ENCODE results near the gene DNLZ.
A peak's percentile ranks its signal among the peaks of the same experiment; 100 is the strongest.
"Not testable (repeated sequence)": the region's sequence is repeated elsewhere in the genome, so short reads cannot be mapped to it uniquely, and the experiment has no call there.

The DNLZ gene

GRCh38 chr9:136331030-136331429 lies 32.5 kb downstream of the DNLZ start:
- DNase-seq (ENCODE audit: low spot score) = no peak

- DNase-seq (ENCODE audit: low spot score) = no peak
Observed at GRCh38 chr9:136330406-136330990, 33.0 kb downstream of the DNLZ start.

DNA sequence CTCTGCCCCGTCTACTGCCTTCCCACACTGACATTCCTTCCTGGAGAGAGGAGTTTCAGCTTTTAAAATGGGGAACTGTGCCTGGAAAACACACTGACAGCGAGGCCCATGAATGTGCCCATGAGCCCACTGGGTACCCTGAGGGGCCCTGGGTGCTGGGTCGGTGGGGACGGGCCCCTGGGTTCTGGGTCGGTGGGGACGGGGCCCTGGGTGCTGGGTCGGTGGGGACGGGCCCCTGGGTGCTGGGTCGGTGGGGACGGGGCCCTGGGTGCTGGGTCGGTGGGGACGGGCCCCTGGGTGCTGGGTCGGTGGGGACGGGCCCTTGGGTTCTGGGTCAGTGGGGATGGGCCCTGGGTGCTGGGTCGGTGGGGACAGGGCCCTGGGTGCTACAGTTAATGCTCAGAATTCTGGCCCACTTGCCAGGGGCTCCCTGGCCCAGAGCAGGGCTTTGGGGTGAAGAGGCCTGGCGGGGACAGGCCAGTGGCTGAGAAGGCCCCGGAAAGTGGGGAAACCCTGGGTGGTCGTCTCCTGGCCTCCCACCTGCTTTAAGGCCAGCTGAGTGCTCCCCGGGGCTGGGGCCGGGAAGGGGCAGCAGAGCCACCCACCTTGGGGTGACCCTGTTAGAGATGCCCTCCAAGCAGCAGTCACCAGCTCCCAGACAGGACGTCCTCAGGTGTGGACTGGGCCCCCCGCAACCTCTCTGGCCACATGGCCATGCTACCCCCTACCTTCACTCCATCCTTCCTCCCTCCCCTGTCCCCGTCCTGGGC lies 33.7 kb downstream of the DNLZ start:
- DNase-seq (ENCODE audit: low spot score) = no peak

DNA sequence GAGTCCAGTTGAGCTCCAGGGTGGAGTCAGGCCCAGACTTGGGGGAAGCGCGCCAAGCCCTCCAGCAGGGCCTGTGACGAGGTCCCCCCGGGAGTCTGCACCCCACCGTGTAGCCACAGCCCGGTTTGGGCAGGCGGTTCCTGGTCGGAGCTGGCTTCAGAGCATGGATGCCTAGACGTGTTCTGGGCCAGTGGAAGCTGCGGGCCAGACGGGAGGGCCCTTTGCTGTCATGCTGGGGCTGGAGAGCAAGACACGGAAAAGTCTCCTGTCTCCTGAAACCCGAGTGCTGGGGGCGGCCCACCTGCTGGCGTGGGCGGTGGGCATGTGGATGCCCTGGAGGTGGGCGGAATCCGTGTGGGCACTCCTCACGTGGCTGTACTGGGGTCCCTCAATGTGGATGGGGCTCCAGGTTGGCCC lies 34.3 kb downstream of the DNLZ start:
- peak; percentile 47 for DNase-seq (ENCODE audit: low spot score)

DNA sequence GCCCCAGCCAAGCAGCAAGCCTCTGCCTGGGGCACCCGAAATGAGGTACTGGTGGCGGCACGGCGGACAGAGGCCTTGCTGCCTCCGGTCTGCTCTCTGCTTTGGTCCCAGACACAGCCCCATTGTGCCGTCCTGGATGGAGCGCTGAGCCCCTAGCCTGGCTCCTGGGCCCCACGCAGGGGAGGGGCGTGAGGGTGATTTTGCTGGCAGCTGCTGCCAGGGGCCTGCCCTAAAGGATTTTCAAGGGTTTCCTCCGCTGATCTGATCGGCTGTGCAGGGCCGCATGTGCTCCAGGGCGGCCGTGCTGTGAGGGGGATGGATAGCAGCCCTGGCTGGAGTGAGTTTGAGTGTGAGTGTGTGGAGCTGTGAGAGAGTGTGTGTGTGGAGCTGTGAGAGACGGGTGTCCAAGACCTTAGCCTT lies 34.9 kb downstream of the DNLZ start:
- peak; percentile 75 for DNase-seq (ENCODE audit: low spot score)

GRCh38 chr9:136328011-136328621 lies 35.4 kb downstream of the DNLZ start:
- peak; percentile 39 for DNase-seq (ENCODE audit: low spot score)

DNA sequence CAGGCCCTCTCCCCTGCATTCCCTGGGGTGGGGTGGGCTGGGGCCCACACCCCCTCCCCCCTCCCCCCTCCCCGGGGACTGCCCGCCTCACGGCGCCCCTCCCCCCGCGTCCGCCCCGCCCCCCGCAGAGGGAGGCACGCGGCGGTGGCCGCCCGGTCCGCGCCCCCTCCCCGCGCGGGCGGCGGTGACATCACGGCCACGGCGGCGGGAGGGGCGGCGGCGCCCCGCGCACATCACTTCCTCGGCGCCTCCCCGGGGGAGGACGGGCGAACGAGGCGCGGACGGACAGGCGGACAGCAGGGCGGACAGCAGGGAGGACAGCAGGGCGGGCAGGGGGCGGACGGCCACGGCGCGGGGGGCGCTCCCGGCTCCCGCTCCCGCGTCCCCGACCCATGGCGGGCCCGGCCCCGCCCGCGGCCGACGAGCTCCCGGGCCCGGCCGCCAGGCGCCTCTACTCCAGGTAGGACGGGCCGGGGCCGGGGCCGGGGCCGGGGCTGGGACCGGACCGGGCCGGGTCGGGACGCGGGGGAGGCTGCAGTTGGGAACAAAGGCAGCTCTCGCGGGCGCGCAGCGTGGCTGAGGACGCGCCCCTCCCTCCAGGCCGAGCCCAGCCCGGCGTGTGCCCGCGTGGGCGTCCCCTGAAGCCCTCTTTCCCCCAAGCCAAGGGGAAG lies 36.1 kb downstream of the DNLZ start, which contains the start of gene GPSM1:
Gene GPSM1 (plus strand): TSS at position 236 of the 671 bp plus-strand sequence. CDS start 157 bp downstream, at position 393.
- peak; percentile 94 for DNase-seq (ENCODE audit: low spot score)

GRCh38 chr9:136326761-136327303 lies 36.7 kb downstream of the DNLZ start:
- DNase-seq (ENCODE audit: low spot score) = peak; percentile 24

GRCh38 chr9:136326061-136326760 lies 37.3 kb downstream of the DNLZ start:
- DNase-seq (ENCODE audit: low spot score) = peak; percentile 90

DNA sequence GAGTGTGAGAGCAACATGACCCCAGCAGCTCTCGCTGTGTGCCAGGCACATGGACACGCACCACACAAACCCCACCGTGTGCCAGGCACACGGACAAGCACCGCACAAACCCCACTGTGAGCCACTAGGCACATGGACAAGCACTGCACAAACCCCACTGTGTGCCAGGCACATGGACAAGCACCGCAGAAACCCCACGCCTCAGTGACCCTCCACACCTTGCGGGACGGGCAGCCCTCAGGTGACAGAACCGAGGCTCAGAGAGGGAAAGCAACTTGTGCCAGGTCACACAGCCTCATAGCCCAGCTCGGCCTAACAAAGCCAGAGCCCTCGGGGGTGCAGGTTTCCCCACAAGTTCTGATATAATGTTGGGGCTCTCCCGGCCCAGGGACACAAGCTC lies 38.2 kb downstream of the DNLZ start:
- no peak for DNase-seq (ENCODE audit: low spot score)

- no peak for DNase-seq (ENCODE audit: low spot score)
Observed at GRCh38 chr9:136324501-136325300, 38.8 kb downstream of the DNLZ start.

DNA sequence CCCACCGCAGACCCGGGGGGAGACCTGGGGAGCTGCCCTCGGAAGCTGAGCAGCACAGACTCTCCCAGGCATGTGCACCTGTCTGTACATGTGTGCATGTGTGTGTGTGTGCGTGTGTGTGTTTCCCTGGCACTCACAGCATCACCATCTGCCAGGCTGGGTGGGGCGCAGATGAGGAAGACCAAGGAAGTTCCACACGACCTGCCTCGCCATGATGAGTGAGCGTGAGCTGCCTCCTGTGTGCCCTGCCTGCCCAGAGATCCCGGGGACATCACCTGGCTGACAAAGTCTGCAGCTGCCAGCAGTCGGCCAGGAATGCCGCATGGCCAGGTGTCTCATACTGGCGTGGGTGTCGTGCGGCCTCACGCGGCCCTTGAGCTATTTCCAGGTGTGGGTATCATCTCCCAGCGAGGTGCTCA lies 40.2 kb downstream of the DNLZ start:
- DNase-seq (ENCODE audit: low spot score) = no peak

- no peak for DNase-seq (ENCODE audit: low spot score)
Observed at GRCh38 chr9:136322756-136323330, 40.7 kb downstream of the DNLZ start.

DNA sequence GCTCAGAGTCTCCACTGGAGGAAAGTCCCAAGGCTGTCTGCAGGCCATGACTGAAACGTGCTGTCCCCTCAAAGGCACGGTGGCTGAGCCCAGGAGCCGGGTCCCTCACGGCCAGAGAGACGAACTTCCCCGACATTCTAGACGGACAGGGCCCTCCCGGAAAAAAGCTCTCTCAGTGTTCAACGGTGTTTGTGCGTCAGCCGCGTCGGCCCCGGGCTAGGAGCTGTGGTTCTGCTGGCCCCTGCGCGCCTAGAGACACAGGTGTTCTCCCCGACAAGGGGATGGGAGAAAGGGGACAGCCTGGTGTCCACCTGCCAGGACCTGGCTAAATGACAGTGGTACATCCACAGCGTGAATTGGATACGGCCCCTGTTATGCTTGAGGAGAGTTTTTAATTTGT lies 42.0 kb downstream of the DNLZ start:
- no peak for DNase-seq (ENCODE audit: low spot score)

- DNase-seq (ENCODE audit: low spot score) = not testable (repeated sequence)
Observed at GRCh38 chr9:136320972-136321371, 42.6 kb downstream of the DNLZ start.

DNA sequence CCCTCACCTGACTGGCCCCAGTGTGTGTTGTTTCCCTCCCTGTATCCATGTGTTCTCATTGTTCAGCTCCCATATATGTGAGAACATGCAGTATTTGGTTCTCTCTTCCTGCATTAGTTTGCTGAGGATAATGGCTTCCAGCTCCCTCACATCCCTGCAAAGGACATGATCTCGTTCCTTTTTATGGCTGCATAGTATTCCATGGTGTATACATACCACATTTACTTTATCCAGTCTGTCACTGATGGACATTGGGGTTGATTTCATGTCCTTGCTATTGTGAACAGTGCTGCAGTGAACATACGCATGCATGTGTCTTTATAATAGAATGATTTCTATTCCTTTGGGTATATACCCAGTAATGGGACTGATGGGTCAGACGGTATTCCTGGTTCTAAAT lies 43.6 kb downstream of the DNLZ start:
- not testable (repeated sequence) for DNase-seq (ENCODE audit: low spot score)

DNA sequence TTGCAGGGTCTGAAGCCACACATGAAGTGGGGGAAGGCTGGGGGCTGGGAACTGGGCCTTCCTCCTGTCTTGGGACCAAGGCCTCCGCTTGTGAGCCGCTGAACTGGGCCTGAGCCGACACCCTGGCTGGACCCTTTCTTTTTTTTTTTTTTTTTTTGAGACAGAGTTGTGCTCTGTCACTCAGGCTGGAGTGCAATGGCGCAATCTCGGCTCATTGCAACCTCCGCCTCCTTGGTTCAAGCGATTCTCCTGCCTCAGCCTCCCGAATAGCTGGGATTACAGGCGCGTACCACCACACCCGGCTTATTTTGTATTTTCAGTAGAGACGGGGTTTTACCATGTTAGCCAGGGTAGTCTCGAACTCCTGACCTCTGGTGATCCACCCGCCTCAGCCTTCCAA lies 44.3 kb downstream of the DNLZ start:
- not testable (repeated sequence) for DNase-seq (ENCODE audit: low spot score)

DNA sequence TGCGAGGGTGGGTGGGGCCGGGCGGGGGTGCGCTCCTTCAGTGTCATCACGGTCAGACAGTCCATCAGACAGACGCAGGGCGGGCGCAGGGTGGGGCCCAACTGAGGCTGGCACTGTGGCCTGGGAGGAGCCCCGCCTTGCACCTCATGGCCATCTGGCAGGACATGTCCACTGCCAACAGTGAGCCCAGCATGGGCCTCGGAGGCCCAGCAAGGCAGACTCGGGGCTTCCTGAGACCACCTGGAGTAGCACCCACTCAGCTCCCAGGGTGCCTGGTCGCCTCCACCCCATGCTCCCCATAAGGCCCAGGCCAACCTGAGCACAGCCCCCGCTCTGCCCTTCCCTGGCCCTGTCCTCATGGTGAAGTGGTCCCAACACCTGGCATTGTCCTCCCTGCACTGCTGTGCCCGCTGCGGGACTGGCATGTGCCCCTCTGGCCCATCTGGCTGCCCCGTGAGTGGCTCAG lies 44.7 kb downstream of the DNLZ start:
- DNase-seq (ENCODE audit: low spot score) = no peak

- no peak for DNase-seq (ENCODE audit: low spot score)
Observed at GRCh38 chr9:136318111-136318775, 45.3 kb downstream of the DNLZ start.

DNA sequence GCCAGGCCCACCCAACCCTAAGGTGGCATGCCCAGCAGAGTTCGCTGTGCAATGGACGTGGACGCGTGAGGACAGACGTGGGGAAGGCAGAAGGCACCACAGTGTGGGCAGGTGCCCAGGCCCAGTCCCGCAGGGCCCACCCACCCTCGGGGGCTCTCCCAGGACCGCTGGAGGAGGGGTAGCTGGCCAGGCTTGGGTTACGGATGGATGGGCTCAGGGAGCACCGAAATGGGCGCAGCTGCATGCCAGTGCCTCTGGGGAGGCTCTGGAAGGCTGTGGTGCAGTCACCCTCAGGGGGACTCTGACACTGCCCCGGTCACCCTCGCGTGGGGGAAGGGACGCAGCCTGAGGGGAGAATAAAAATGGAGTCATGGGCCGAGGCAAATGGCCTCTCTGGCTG lies 45.8 kb downstream of the DNLZ start:
- no peak for DNase-seq (ENCODE audit: low spot score)

Measured in GM03348 (cell line).